ENCODE results near the gene PHPT1. TPM values are rescaled to one million over a fixed set of nuclear protein-coding genes. Genes with fewer than 3 reads are reported as not detected.

PHPT1 gene
- total and polyA plus RNA-seq, 2 of the 13 experiments (the other 11 are each of a cell fraction or from before 2014, with no cell fraction given): 189 to 192 TPM

- ChIA-PET CTCF (ENCODE audit: low intra/inter-chr PET ratio, low total read pairs) (no interaction called here), POLR2A (no interaction called here)
- TF ChIP-seq ZNF607 (CRISPR knock-in tag; IDR thresholded peaks at IDR 0.05; ENCODE audit: borderline replicate concordance): no peak
- peak; percentile 45 for TF ChIP-seq AGO2 (optimal IDR thresholded peaks at IDR 0.05; ENCODE audit: low read depth, low read length)
- in situ Hi-C loops (cut with HindIII; ENCODE audit: extremely low pct_ligation_motif_present, low pct_unique_long_range_greater_than_20kb) (no loop called here), intact Hi-C loops (cut with micrococcal nuclease; ENCODE audit: unreplicated experiment) (no loop called here)
- H3K9ac ChIP-seq (ENCODE audit: insufficient read depth, low read depth, low read length): no peak overlapping the region
- FAIRE-seq (no peak), ATAC-seq (no peak), DNase-seq (ENCODE audit: low spot score) (no peak)
- H3K27me3 ChIP-seq (ENCODE audit: control insufficient read depth in 1 of 2, insufficient read depth in 2 of 2, low read length in 2 of 2): no peaks in the 10 kb centered on the region
- H3K79me2 ChIP-seq (ENCODE audit: insufficient read depth, low read length): no peaks in the 10 kb centered on the region
- no peak overlapping the region for H2AFZ ChIP-seq (ENCODE audit: low read length)
- no peak overlapping the region for H3K27ac ChIP-seq (ENCODE audit: extremely low read length, insufficient read depth, low read length)
- no TSS peak for BruUV-seq (replicated peaks)
- peaks cover 52 to 85% of the 10 kb centered on the region in 2 experiments for H3K36me3 ChIP-seq (replicated peaks in 1 of 2; ENCODE audit: control insufficient read depth in 1 of 2, insufficient read depth in 2 of 2, low read length in 2 of 2)
- 98% methylated on average over 13 of the region's 24 CpGs for WGBS (ENCODE audit: low lambda C conversion rate)
- H3K4me3 ChIP-seq (replicated peaks in 1 of 3; ENCODE audit: insufficient read depth in 1 of 3, low read depth in 2 of 3, low read length in 3 of 3): no peak overlapping the region
- H3K4me2 ChIP-seq (ENCODE audit: low read depth, low read length): no peak overlapping the region
- H4K20me1 ChIP-seq (ENCODE audit: insufficient read depth, low read length): no peaks in the 10 kb centered on the region
- H3K4me1 ChIP-seq (ENCODE audit: insufficient read depth, low read length): no peaks in the 10 kb centered on the region
- no peaks in the 10 kb centered on the region for H3K9me3 ChIP-seq (ENCODE audit: low read length)
These were observed 22.3 kb upstream of the PHPT1 start for GRCh38 chr9:136826703-136827582.

DNA sequence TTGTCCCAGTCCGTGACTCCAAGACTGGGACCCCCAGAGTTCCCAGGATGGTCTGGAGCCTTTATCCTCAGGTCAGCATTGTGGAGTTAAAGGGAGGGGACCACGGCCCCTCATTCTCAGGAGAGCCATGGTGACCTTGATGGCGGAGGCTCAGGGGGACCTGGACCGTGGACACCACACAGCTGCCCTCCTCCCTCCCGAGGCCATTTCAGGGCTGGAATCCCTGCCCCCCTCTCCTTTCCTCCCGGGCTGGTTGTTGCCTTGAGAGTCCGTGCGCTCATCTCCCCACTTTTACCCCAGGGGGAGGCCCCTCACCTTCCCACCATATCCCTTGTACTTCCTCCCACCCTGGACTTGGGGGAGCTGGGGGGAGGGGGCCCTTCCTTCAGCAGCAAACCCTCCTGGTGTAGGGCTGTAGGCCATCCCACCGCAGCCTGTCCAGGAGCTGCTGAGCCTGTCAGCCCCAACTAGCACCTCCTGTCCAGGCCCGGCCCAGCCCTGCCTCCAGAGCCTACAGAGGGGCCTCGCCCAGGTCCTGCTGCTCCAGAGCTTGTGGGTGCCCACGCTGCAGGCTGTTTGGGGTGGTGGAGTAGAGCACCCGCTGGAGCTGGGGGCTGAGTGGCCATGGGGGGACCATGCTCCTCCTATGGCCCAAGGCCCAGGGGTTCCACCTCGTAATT is 21.3 kb upstream of the PHPT1 start:
- no peak for DNase-seq (ENCODE audit: low spot score)
- 98% methylated on average over 10 of the region's 14 CpGs for WGBS (ENCODE audit: low lambda C conversion rate)
- no peak for ATAC-seq
- no peaks in the 10 kb centered on the region for H3K79me2 ChIP-seq (ENCODE audit: insufficient read depth, low read length)
- no peaks in the 10 kb centered on the region for H4K20me1 ChIP-seq (ENCODE audit: insufficient read depth, low read length)
- TF ChIP-seq REXO4 (CRISPR knock-in tag; IDR thresholded peaks at IDR 0.05; ENCODE audit: borderline replicate concordance) (no peak), AKAP8 (CRISPR knock-in tag; IDR thresholded peaks at IDR 0.05) (0 out of 2 replicates have a peak, but pooled peaks have one; percentile 55), AGO2 (optimal IDR thresholded peaks at IDR 0.05; ENCODE audit: low read depth, low read length) (peak; percentile 65)
- ChIA-PET CTCF (ENCODE audit: low intra/inter-chr PET ratio, low total read pairs) (no interaction called here), POLR2A (no interaction called here)
- no peaks in the 10 kb centered on the region for H3K4me1 ChIP-seq (ENCODE audit: insufficient read depth, low read length)
- FAIRE-seq: no peak
- no peak overlapping the region for H3K4me3 ChIP-seq (replicated peaks in 1 of 3; ENCODE audit: insufficient read depth in 1 of 3, low read depth in 2 of 3, low read length in 3 of 3)
- BruUV-seq (replicated peaks): no TSS peak
- H3K4me2 ChIP-seq (ENCODE audit: low read depth, low read length): no peak overlapping the region
- no peak overlapping the region for H2AFZ ChIP-seq (ENCODE audit: low read length)
- intact Hi-C loops (cut with micrococcal nuclease; ENCODE audit: unreplicated experiment): no loop called here
- H3K36me3 ChIP-seq (replicated peaks in 1 of 2; ENCODE audit: control insufficient read depth in 1 of 2, insufficient read depth in 2 of 2, low read length in 2 of 2): peaks cover 53 to 92% of the 10 kb centered on the region in 2 experiments
- H3K27me3 ChIP-seq (ENCODE audit: control insufficient read depth in 1 of 2, insufficient read depth in 2 of 2, low read length in 2 of 2): no peaks in the 10 kb centered on the region
- H3K9ac ChIP-seq (ENCODE audit: insufficient read depth, low read depth, low read length): no peak overlapping the region
- in situ Hi-C loops (cut with HindIII; ENCODE audit: extremely low pct_ligation_motif_present, low pct_unique_long_range_greater_than_20kb): no loop called here
- no peak overlapping the region for H3K27ac ChIP-seq (ENCODE audit: extremely low read length, insufficient read depth, low read length)
- H3K9me3 ChIP-seq (ENCODE audit: low read length): no peaks in the 10 kb centered on the region

All from HepG2 (cell line).